GM12878 (cell line): ENCODE measurements around the gene PDGFA. TPM values are rescaled to one million over a fixed set of nuclear protein-coding genes. Genes with fewer than 3 reads are reported as not detected.

Experiments used
- ATAC-seq: fragments of 200-7000 bp; cut with Tn5 transposase; 3 replicates; pipeline ENCODE4 v1.9.1; 2020; ENCODE audit warnings: mild to moderate bottlenecking, moderate library complexity
- BruUV-seq: library from RNA; stranded (reverse); fragments of 400-500 nt; replicated peaks from 2 replicates; lab custom pipeline; 2021; lab: Mats Ljungman, UMichigan
- CTCF ChIA-PET: fragments of 300-600 bp; sonication (Branson Sonifier 250); formaldehyde crosslinking; extraction: SDS; loops from one replicate; lab custom pipeline; 2021; ENCODE audit warnings: inconsistent platforms; lab: Yijun Ruan, JAX
- POLR2A ChIA-PET: fragments of 350-600 bp; formaldehyde crosslinking; extraction: SDS; loops from one replicate; lab custom pipeline; 2021; ENCODE audit warnings: inconsistent platforms; lab: Charles Lee
- RAD21 ChIA-PET: fragments of 300-600 bp; sonication (Branson Sonifier 250); formaldehyde crosslinking; loops from one replicate; lab custom pipeline; 2023; ENCODE audit warnings: antibody characterized with exemption; ENCODE audit not compliant: unreplicated experiment; lab: Charles Lee
- SMC1A ChIA-PET: fragments of 300-600 bp; sonication (Branson Sonifier 250); formaldehyde crosslinking; loops from one replicate; lab custom pipeline; 2023; ENCODE audit not compliant: unreplicated experiment, uncharacterized antibody; lab: Charles Lee
- DNase-seq: peaks from one replicate; pipeline ENCODE4 v3.0.0-alpha.2; 2011; ENCODE audit warnings: low read depth, low spot score
- FAIRE-seq: peaks from 3 replicates; lab custom pipeline; 2011; peaks lifted over from hg19 to GRCh38; lab: Jason Lieb, UNC
- H2AFZ ChIP-seq: 2 replicates; pipeline ENCODE4 v1.6.0; 2011; ENCODE audit warnings: low read depth, low read length, control low read depth; ENCODE audit not compliant: control insufficient read depth
- H3K27ac ChIP-seq: 2 replicates; pipeline ENCODE4 v1.5.1; 2011; ENCODE audit warnings: control low read depth; ENCODE audit not compliant: control insufficient read depth, insufficient read depth
- H3K27me3 ChIP-seq, 2 experiments: replicated peaks in 1 of 2; 2 replicates each; pipeline versions ENCODE4 v1.6.0 to v1.6.1; 2011; ENCODE audit warnings: low read length in 1 of 2; ENCODE audit not compliant: control insufficient read depth in 2 of 2, insufficient read depth in 2 of 2
- H3K36me3 ChIP-seq, 2 experiments: 2 replicates each; pipeline ENCODE4 v1.5.1; 2011; ENCODE audit warnings: low read length in 1 of 2; ENCODE audit not compliant: control insufficient read depth in 2 of 2, insufficient read depth in 2 of 2
- H3K4me1 ChIP-seq: 2 replicates; pipeline ENCODE4 v1.6.1; 2011; ENCODE audit warnings: mild to moderate bottlenecking, low read length, moderate library complexity, mixed read lengths; ENCODE audit not compliant: control insufficient read depth, insufficient read depth
- H3K4me2 ChIP-seq: 2 replicates; pipeline ENCODE4 v1.6.0; 2011; ENCODE audit warnings: control low read depth; ENCODE audit not compliant: control insufficient read depth, insufficient read depth
- H3K4me3 ChIP-seq: fragments of 200-600 bp; sonication (generic); 2 replicates; pipeline ENCODE4 v1.5.1; 2016
- H3K79me2 ChIP-seq: 2 replicates; pipeline ENCODE4 v1.6.0; 2011; ENCODE audit warnings: low read length; ENCODE audit not compliant: control insufficient read depth, insufficient read depth
- H3K9ac ChIP-seq: 2 replicates; pipeline ENCODE4 v1.8.0; 2011; ENCODE audit warnings: low read length, control low read depth, mixed read lengths; ENCODE audit not compliant: control insufficient read depth, insufficient read depth
- H3K9me3 ChIP-seq: replicated peaks from 3 replicates; pipeline ENCODE4 v1.5.1; 2011; ENCODE audit warnings: mild to moderate bottlenecking, low read length; ENCODE audit not compliant: control insufficient read depth, insufficient read depth
- H4K20me1 ChIP-seq: 2 replicates; pipeline ENCODE4 v1.6.0; 2011; ENCODE audit not compliant: control insufficient read depth, insufficient read depth
- BRCA1 ChIP-seq: IDR thresholded peaks from 2 replicates; pipeline ENCODE4 v1.6.1; 2011; ENCODE audit warnings: low read depth, low read length, improper control_type of control experiment
- GATAD2B ChIP-seq: fragments of 450-650 bp; conservative IDR thresholded peaks from 2 replicates; pipeline ENCODE4 v1.6.1; 2017; ENCODE audit warnings: low read depth, mild to moderate bottlenecking, moderate library complexity
- KDM1A ChIP-seq: fragments of 200-600 bp; sonication (generic); IDR thresholded peaks from 2 replicates; pipeline ENCODE4 v1.6.1; 2016; ENCODE audit warnings: borderline replicate concordance
- MLLT1 ChIP-seq: fragments of 450-650 bp; IDR thresholded peaks from 2 replicates; pipeline ENCODE4 v1.6.1; 2016; ENCODE audit warnings: mild to moderate bottlenecking
- REST ChIP-seq: IDR thresholded peaks from 2 replicates; pipeline ENCODE4 v1.6.1; 2012; ENCODE audit warnings: mild to moderate bottlenecking, low read depth, low read length
- SREBF1 ChIP-seq: IDR thresholded peaks from 2 replicates; pipeline ENCODE4 v1.6.1; 2012; ENCODE audit warnings: mild to moderate bottlenecking, low read length
- WRNIP1 ChIP-seq: IDR thresholded peaks from 2 replicates; pipeline ENCODE4 v1.6.1; 2011; ENCODE audit warnings: low read depth, low read length, improper control_type of control experiment, borderline replicate concordance
- ZBTB4 ChIP-seq: fragments of 450-650 bp; formaldehyde crosslinking; IDR thresholded peaks from 2 replicates; pipeline ENCODE4 v1.4.0; 2022; ENCODE audit warnings: mild to moderate bottlenecking, moderate library complexity
- ZBTB40 ChIP-seq: fragments of 450-650 bp; IDR thresholded peaks from 2 replicates; pipeline ENCODE4 v1.6.1; 2016; ENCODE audit warnings: mild to moderate bottlenecking, moderate library complexity, borderline replicate concordance
- ZNF24 ChIP-seq: fragments of 450-650 bp; IDR thresholded peaks from 2 replicates; pipeline ENCODE4 v1.6.1; 2017; ENCODE audit warnings: antibody characterized with exemption, mild to moderate bottlenecking
- WGBS: methylation state at CpG from one replicate; pipeline ENCODE4 v1.1.6; 2016; ENCODE audit warnings: low lambda C conversion rate; ENCODE audit not compliant: insufficient replicate concordance, insufficient coverage; ENCODE audit errors: missing lambda C conversion rate; 5-methylcytosine and 5-hydroxymethylcytosine counted together
- in situ Hi-C: fragments of 300-500 bp; cut with MboI; formaldehyde crosslinking; loops from 9 replicates; pipeline ENCODE4 v1.14.3; 2018; ENCODE audit warnings: mixed read lengths
- intact Hi-C: fragments of 100-400 bp; cut with micrococcal nuclease; formaldehyde crosslinking; loops from one replicate; pipeline ENCODE4 v1.14.2; 2022; ENCODE audit not compliant: unreplicated experiment
- polyA plus RNA-seq, 11 experiments: library from polyadenylated mRNA; depleted of rRNA in 4 of 11; unstranded in 6 of 11; stranded (reverse) in 5 of 11; fragments of >200 nt; fragmentation: Nextera tagmentation in 4 of 11; fragmentation: Illumina TruSeq in 1 of 11; extraction: Ambion mirVana in 4 of 11; extraction: Trizol in 1 of 11; gene quantifications; 1 replicate in 1 of 11; 2 replicates in 10 of 11; pipeline versions ENCODE4 v1.2.1 to v1.2.3, GENCODE V29; 2011 to 2016; ENCODE audit warnings: inconsistent platforms in 2 of 11, missing spikeins in 2 of 11, low read depth in 1 of 11
- total RNA-seq, 4 experiments: library from RNA; depleted of rRNA in 3 of 4; stranded (reverse); fragments of >200 nt in 3 of 4; fragmentation: Illumina TruSeq in 1 of 4; extraction: Trizol in 1 of 4; gene quantifications; 2 replicates each; pipeline versions ENCODE4 v1.2.1 to v1.2.3, GENCODE V29; 2013 to 2021

The PDGFA gene
- total and polyA plus RNA-seq, 10 of the 15 experiments (the other 5 are each of a cell fraction or from before 2014, with no cell fraction given): 2.5 to 10.0 (median 5.6) TPM

GRCh38 chr7:471866-472639 lies 47.6 kb downstream of the PDGFA start:
- DNase-seq (no peak), ATAC-seq (no peak), FAIRE-seq (no peak)
- ChIA-PET SMC1A (no interaction called here), RAD21 (no interaction called here), CTCF (interaction anchor here (0.7 kb wide), 1 partner anchor 401 kb away, joined by 4 read pairs; no protein-coding TSS in a partner anchor), POLR2A (no interaction called here)
- no TSS peak for BruUV-seq
- H3K4me3 ChIP-seq: no peak overlapping the region
- H4K20me1 ChIP-seq: no peaks in the 10 kb centered on the region
- H3K27ac ChIP-seq: no peak overlapping the region
- H3K36me3 ChIP-seq: no peaks in the 10 kb centered on the region
- H3K4me1 ChIP-seq: no peaks in the 10 kb centered on the region
- intact Hi-C loops (no loop called here), in situ Hi-C loops (no loop called here)
- WGBS: 68% methylated on average over 24 of the region's 26 CpGs
- no peaks in the 10 kb centered on the region for H3K27me3 ChIP-seq
- H3K9ac ChIP-seq: no peak overlapping the region
- no peaks in the 10 kb centered on the region for H3K79me2 ChIP-seq
- H2AFZ ChIP-seq: no peak overlapping the region
- H3K9me3 ChIP-seq: no peaks in the 10 kb centered on the region; the same call in 2 of the 3 replicates
- H3K4me2 ChIP-seq: no peak overlapping the region
- TF ChIP-seq ZNF24 (no peak), WRNIP1 (no peak), REST (no peak), MLLT1 (no peak), ZBTB4 (CRISPR knock-in tag) (no peak), ZBTB40 (no peak), KDM1A (no peak), GATAD2B (no peak), SREBF1 (no peak), BRCA1 (no peak)
